ENCODE results near the gene COL4A4.

COL4A4 gene

GRCh38 chr2:227163998-227164762 is at the start of gene COL4A4, which contains the start of gene COL4A3:
TSS of gene COL4A4 (minus strand) at chr2:227164205. CDS start at chr2:227147483, 16,722 bp downstream.
TSS of gene COL4A3 (plus strand) at chr2:227164624. CDS start at chr2:227164727, 103 bp downstream.
- Mint-ChIP-seq H3K4me3 (peak within 1 kb of the TSS; percentile 67), H3K4me1 (no peaks in the 10 kb centered on the region), H3K36me3 (no peaks in the 10 kb centered on the region), H3K27ac (no peak within 1 kb of the TSS), H3K9me3 (no peaks in the 10 kb centered on the region)
- DNase-seq (ENCODE audit: low spot score in 2 of 2) = no peak
- peak; percentile 71 for ATAC-seq

- H3K36me3 Mint-ChIP-seq = no peaks in the 10 kb centered on the region
- DNase-seq (ENCODE audit: low spot score in 2 of 2) (no peak), ATAC-seq (no peak)
- H3K4me1 Mint-ChIP-seq = no peaks in the 10 kb centered on the region
- no peaks in the 10 kb centered on the region for H3K9me3 Mint-ChIP-seq
- H3K27ac Mint-ChIP-seq = no peak overlapping the region
- no peak overlapping the region for H3K4me3 Mint-ChIP-seq
These were observed 43.6 kb upstream of the COL4A4 start for GRCh38 chr2:227207573-227207972.

GRCh38 chr2:227206406-227206805 is 42.4 kb upstream of the COL4A4 start:
- H3K4me1 Mint-ChIP-seq = no peaks in the 10 kb centered on the region
- H3K4me3 Mint-ChIP-seq = no peak overlapping the region
- ATAC-seq (no peak), DNase-seq (ENCODE audit: low spot score in 2 of 2) (no peak)
- no peak overlapping the region for H3K27ac Mint-ChIP-seq
- H3K36me3 Mint-ChIP-seq = no peaks in the 10 kb centered on the region
- H3K9me3 Mint-ChIP-seq = no peaks in the 10 kb centered on the region

GRCh38 chr2:227205701-227206100 is 41.7 kb upstream of the COL4A4 start:
- ATAC-seq (no peak), DNase-seq (ENCODE audit: low spot score in 2 of 2) (no peak)
- Mint-ChIP-seq H3K36me3 (no peaks in the 10 kb centered on the region), H3K27ac (no peak overlapping the region), H3K4me1 (no peaks in the 10 kb centered on the region), H3K9me3 (no peaks in the 10 kb centered on the region), H3K4me3 (no peak overlapping the region)

GRCh38 chr2:227204452-227204851 is 40.4 kb upstream of the COL4A4 start:
- DNase-seq (ENCODE audit: low spot score in 2 of 2) (no peak), ATAC-seq (no peak)
- Mint-ChIP-seq H3K4me1 (no peaks in the 10 kb centered on the region), H3K27ac (no peak overlapping the region), H3K36me3 (no peaks in the 10 kb centered on the region), H3K4me3 (no peak overlapping the region), H3K9me3 (no peaks in the 10 kb centered on the region)

- Mint-ChIP-seq H3K36me3 (no peaks in the 10 kb centered on the region), H3K9me3 (no peaks in the 10 kb centered on the region), H3K4me3 (no peak overlapping the region), H3K27ac (no peak overlapping the region), H3K4me1 (peaks cover 7% of the 10 kb centered on the region)
- DNase-seq (ENCODE audit: low spot score in 2 of 2) (no peak), ATAC-seq (no peak)
These were observed 37.8 kb upstream of the COL4A4 start for GRCh38 chr2:227201771-227202170.

- no peaks in the 10 kb centered on the region for H3K9me3 Mint-ChIP-seq
- no peak overlapping the region for H3K4me3 Mint-ChIP-seq
- ATAC-seq (no peak), DNase-seq (ENCODE audit: low spot score in 2 of 2) (no peak)
- H3K36me3 Mint-ChIP-seq = no peaks in the 10 kb centered on the region
- no peak overlapping the region for H3K27ac Mint-ChIP-seq
- peaks cover 7% of the 10 kb centered on the region for H3K4me1 Mint-ChIP-seq
These were observed 34.9 kb upstream of the COL4A4 start for GRCh38 chr2:227198866-227199265.

GRCh38 chr2:227194219-227194618 is 30.2 kb upstream of the COL4A4 start:
- Mint-ChIP-seq H3K9me3 (no peaks in the 10 kb centered on the region), H3K4me1 (peaks cover 7% of the 10 kb centered on the region), H3K4me3 (no peak overlapping the region), H3K36me3 (no peaks in the 10 kb centered on the region), H3K27ac (no peak overlapping the region)
- DNase-seq (ENCODE audit: low spot score in 2 of 2) (no peak), ATAC-seq (no peak)

GRCh38 chr2:227192491-227192890 is 28.5 kb upstream of the COL4A4 start:
- Mint-ChIP-seq H3K27ac (no peak overlapping the region), H3K4me3 (no peak overlapping the region), H3K36me3 (no peaks in the 10 kb centered on the region), H3K9me3 (no peaks in the 10 kb centered on the region), H3K4me1 (peaks cover 1% of the 10 kb centered on the region)
- DNase-seq (ENCODE audit: low spot score in 2 of 2) = no peak
- ATAC-seq = no peak

GRCh38 chr2:227191367-227191766 is 27.4 kb upstream of the COL4A4 start:
- ATAC-seq = no peak
- Mint-ChIP-seq H3K36me3 (no peaks in the 10 kb centered on the region), H3K4me3 (no peak overlapping the region), H3K27ac (no peak overlapping the region), H3K9me3 (no peaks in the 10 kb centered on the region), H3K4me1 (no peaks in the 10 kb centered on the region)
- DNase-seq (ENCODE audit: low spot score in 2 of 2) = no peak

- H3K4me3 Mint-ChIP-seq = no peak overlapping the region
- DNase-seq (ENCODE audit: low spot score in 2 of 2) = no peak
- H3K27ac Mint-ChIP-seq = no peak overlapping the region
- no peaks in the 10 kb centered on the region for H3K9me3 Mint-ChIP-seq
- no peaks in the 10 kb centered on the region for H3K36me3 Mint-ChIP-seq
- H3K4me1 Mint-ChIP-seq = no peaks in the 10 kb centered on the region
- ATAC-seq = no peak
These were observed 24.3 kb upstream of the COL4A4 start for GRCh38 chr2:227188292-227188691.

GRCh38 chr2:227186751-227187150 is 22.7 kb upstream of the COL4A4 start:
- Mint-ChIP-seq H3K27ac (no peak overlapping the region), H3K9me3 (no peaks in the 10 kb centered on the region), H3K4me1 (no peaks in the 10 kb centered on the region), H3K4me3 (no peak overlapping the region), H3K36me3 (no peaks in the 10 kb centered on the region)
- DNase-seq (ENCODE audit: low spot score in 2 of 2) = no peak
- no peak for ATAC-seq

- Mint-ChIP-seq H3K36me3 (no peaks in the 10 kb centered on the region), H3K9me3 (no peaks in the 10 kb centered on the region), H3K27ac (no peak overlapping the region), H3K4me1 (no peaks in the 10 kb centered on the region), H3K4me3 (no peak overlapping the region)
- DNase-seq (ENCODE audit: low spot score in 2 of 2) (no peak), ATAC-seq (no peak)
These were observed 21.7 kb upstream of the COL4A4 start for GRCh38 chr2:227185615-227186232.

- no peaks in the 10 kb centered on the region for H3K36me3 Mint-ChIP-seq
- no peak overlapping the region for H3K27ac Mint-ChIP-seq
- no peak for ATAC-seq
- no peaks in the 10 kb centered on the region for H3K4me1 Mint-ChIP-seq
- no peak overlapping the region for H3K4me3 Mint-ChIP-seq
- DNase-seq (ENCODE audit: low spot score in 2 of 2) = no peak
- no peaks in the 10 kb centered on the region for H3K9me3 Mint-ChIP-seq
These were observed 19.8 kb upstream of the COL4A4 start for GRCh38 chr2:227183657-227184367.

- Mint-ChIP-seq H3K9me3 (no peaks in the 10 kb centered on the region), H3K4me3 (no peak overlapping the region), H3K36me3 (no peaks in the 10 kb centered on the region), H3K4me1 (no peaks in the 10 kb centered on the region), H3K27ac (no peak overlapping the region)
- ATAC-seq (no peak), DNase-seq (ENCODE audit: low spot score in 2 of 2) (no peak)
These were observed 18.8 kb upstream of the COL4A4 start for GRCh38 chr2:227182765-227183164.

GRCh38 chr2:227180770-227181169 is 16.8 kb upstream of the COL4A4 start:
- H3K36me3 Mint-ChIP-seq = no peaks in the 10 kb centered on the region
- H3K4me3 Mint-ChIP-seq = no peak overlapping the region
- DNase-seq (ENCODE audit: low spot score in 2 of 2) (no peak), ATAC-seq (no peak)
- H3K27ac Mint-ChIP-seq = no peak overlapping the region
- H3K9me3 Mint-ChIP-seq = no peaks in the 10 kb centered on the region
- H3K4me1 Mint-ChIP-seq = no peaks in the 10 kb centered on the region

Measured in stimulated activated effector memory CD8-positive, alpha-beta T cell treated with anti-CD3 and anti-CD28 coated beads, Interleukin-12 subunit alpha, Interleukin-12 subunit beta, amount 100 ng/mL, for 72 hours (primary cell).